Fibroblast of villous mesenchyme (primary cell): ENCODE measurements around the gene PFN4. TPM values are rescaled to one million over a fixed set of nuclear protein-coding genes. Genes with fewer than 3 reads are reported as not detected.
A peak's percentile ranks its signal among the peaks of the same experiment; 100 is the strongest.

Experiments used
- DNase-seq: peaks from one replicate; pipeline ENCODE4 v3.0.0-alpha.2; 2010; ENCODE audit warnings: low read depth
- H3K4me3 ChIP-seq: 2 replicates; pipeline ENCODE4 v1.5.1; 2011; ENCODE audit warnings: low read depth, mild to moderate bottlenecking, low read length
- total RNA-seq: library from RNA; depleted of rRNA; stranded (reverse); fragments of >200 nt; gene quantifications from 2 replicates; pipeline ENCODE4 v1.2.3, GENCODE V29; 2012
- TF ChIP-seq, protein P1 (sequence below): IDR thresholded peaks from 2 replicates; pipeline ENCODE4 v1.5.1; 2012; ENCODE audit warnings: low read depth, mild to moderate bottlenecking, low read length; ENCODE audit not compliant: insufficient read depth

Gene PFN4
- total RNA-seq, 1 donor = 0.43 TPM

DNA sequence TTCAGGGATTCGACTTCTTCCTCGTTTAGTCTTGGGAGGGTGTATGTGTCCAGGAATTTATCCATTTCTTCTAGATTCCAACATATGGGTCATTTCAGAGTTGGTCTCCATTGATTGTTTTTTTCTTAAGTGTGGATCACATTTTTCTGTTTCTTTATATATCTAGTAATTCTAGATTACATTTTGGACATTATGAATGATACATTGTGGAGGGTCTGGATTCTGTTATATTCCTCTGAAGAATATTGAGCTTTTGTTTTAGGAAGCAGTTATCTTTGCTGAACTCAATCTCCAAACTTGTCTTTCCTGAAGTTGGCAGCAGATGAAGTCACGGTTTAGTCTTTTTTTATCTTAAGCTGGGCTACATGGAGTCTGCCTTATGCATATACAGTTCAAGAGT, 9.4 kb upstream of the PFN4 start:
- TF ChIP-seq, protein P1, sequence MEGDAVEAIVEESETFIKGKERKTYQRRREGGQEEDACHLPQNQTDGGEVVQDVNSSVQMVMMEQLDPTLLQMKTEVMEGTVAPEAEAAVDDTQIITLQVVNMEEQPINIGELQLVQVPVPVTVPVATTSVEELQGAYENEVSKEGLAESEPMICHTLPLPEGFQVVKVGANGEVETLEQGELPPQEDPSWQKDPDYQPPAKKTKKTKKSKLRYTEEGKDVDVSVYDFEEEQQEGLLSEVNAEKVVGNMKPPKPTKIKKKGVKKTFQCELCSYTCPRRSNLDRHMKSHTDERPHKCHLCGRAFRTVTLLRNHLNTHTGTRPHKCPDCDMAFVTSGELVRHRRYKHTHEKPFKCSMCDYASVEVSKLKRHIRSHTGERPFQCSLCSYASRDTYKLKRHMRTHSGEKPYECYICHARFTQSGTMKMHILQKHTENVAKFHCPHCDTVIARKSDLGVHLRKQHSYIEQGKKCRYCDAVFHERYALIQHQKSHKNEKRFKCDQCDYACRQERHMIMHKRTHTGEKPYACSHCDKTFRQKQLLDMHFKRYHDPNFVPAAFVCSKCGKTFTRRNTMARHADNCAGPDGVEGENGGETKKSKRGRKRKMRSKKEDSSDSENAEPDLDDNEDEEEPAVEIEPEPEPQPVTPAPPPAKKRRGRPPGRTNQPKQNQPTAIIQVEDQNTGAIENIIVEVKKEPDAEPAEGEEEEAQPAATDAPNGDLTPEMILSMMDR = no peak
- no peak overlapping the region for H3K4me3 ChIP-seq
- no peak for DNase-seq

DNA sequence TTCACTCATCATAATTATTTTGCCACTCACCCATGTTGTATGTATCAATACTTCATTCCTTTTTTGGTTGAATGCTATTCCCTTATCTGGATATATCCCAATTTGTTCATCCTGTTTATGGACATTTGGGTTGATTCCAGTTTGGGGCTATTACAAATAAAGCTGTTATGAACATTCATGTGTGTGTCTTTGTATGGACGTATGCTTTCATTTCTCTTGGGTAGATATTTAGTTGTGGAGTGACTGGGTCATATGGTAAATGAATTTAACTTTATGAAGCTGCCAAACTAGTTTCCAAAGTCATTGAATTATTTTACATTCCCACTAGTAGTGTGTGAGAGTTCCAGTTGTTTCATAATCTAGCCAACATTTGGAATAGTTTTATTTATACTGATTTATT, 2.8 kb upstream of the PFN4 start:
- TF ChIP-seq, protein P1 = no peak
- no peak overlapping the region for H3K4me3 ChIP-seq
- DNase-seq = no peak

DNA sequence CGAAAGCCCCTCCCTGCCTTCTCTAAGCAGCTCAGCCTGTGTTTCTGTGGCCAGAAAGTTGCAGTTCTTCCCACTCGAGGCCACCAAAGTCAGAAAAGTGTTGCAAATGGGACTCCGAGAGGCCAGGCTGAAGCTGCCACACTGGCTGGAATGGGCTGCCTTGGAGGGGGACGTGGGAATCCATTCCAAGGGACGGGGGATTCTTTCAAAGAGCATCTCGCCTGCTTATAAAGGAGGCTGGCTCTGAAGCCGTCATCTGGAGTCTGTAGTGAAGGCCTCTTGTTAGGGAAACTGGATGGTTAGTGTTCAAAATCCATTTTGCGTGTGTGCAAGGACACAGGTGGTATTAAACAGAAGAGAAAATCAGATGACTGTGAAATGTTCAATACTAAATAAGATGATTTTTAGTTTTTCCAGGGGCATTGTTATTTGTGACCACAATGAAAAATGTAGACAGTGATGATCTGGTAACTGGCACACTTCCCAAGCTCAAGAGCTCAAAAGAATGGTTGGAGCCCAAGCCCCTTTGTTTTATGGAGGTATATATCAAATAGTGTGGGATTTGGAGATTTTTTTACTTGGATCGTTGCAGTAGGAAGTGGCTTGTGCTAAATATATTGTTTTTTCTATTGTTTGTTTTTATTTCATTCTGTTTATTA, 917 bp upstream of the PFN4 start:
- TF ChIP-seq, protein P1 = no peak

DNA sequence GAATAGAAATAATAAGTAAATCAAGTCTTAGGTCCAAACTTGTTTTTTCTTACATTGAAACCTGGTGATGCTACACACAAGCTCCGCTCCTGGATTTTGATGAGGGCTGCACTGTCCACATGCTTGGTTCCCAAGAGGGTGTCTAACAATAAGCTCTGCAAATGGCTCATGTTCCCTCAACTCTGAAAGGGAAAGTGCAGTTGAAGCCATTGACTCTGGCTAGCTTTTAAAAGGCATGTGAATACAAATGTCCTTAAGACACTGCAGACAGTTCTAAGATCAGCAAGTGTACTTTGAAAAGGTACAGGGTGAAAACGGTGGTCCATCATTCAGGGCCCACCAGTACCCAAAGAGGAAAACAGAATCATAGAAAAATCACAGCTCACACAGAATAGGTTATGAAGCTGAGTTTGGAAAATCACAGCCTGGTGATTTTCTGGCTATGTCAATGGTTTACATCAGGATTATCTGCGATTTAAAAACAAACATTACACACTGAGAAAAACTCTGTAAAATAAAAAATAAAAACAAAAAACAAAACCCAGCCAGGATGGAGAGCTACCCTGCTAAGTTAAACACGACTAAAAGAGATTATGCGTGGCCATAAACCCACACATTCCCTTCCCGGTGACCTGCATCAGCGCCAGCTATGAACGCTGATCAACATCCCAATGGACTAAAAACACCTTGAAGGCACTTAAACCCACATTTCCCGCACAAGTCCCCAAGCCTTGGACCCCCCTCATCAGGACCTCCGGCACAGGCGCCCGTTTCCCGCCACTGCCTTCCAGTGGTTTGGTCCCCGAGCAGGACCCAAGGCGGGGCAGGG, 554 bp downstream of the PFN4 start:
- DNase-seq = peak; percentile 10
- TF ChIP-seq, protein P1 = no peak

More for the DNA sequence above, 917 bp upstream of the PFN4 start:
- DNase-seq = no peak
- peak overlapping the region; percentile 89 for H3K4me3 ChIP-seq

DNA sequence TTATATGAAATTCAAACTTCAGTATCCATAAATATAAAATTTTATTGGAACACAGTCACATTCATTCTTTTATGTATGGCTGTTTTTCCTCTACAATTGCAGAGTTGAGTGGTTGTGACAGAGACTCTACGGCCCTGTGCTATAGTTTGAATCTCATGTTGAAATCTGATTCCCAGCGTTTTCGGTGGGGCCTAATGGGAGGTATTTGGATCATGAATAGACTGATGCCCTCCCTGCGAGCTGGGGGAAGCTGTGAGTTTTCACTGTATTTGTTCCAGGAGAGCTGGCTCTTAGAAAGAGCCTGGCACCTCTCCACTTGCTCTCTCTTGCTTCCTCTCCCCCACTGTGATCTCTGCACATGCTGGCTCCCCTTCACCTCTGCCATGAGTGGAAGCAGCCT, 1.7 kb downstream of the PFN4 start:
- no peak overlapping the region for H3K4me3 ChIP-seq
- DNase-seq = no peak
- TF ChIP-seq, protein P1 = no peak

More for the DNA sequence above, 554 bp downstream of the PFN4 start:
- H3K4me3 ChIP-seq = peak overlapping the region; percentile 89

DNA sequence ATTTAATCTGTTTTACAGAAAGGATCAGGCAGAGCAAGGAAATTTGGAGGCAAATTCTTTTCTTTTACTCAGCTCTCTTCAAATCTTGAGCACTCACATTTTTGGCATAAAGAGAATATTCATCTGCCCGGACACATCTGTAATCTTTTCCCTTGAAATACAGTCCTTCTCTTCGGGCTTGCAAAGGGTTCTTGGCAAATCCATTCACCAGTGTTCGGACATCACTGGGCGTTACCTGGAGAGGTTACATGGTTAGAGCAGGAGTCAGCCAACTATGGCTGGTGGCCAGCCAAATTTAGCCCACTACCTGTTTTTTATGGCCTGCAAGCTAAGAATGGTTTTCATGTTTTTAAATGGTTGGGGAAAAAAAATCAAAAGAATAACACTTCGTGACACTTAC, 2.1 kb downstream of the PFN4 start:
- TF ChIP-seq, protein P1 = no peak
- H3K4me3 ChIP-seq = no peak overlapping the region
- no peak for DNase-seq
